ENCODE measurements around the gene PCSK1N. TPM values are rescaled to one million over a fixed set of nuclear protein-coding genes. Genes with fewer than 3 reads are reported as not detected.

PCSK1N gene
- total RNA-seq, 2 donors from 2014 or later, result 45.4 to 77.7 TPM

- no peak for DNase-seq (ENCODE audit: low spot score)
- Histone ChIP-seq H3K4me3 (no peak overlapping the region), H3K27ac (no peak overlapping the region), H3K9me3 (no peaks in the 10 kb centered on the region), H3K27me3 (replicated peaks; ENCODE audit: insufficient read depth) (no peaks in the 10 kb centered on the region), H3K4me1 (replicated peaks) (no peaks in the 10 kb centered on the region), H3K36me3 (no peaks in the 10 kb centered on the region)
- intact Hi-C loops (cut with DNase I), result no loop called here
- 55% methylated on average over 17 of the region's 17 CpGs for WGBS
- TF ChIP-seq POLR2AphosphoS5 (IDR thresholded peaks at IDR 0.05), result no peak
- no peak for TF ChIP-seq CTCF (IDR thresholded peaks at IDR 0.05)
- TF ChIP-seq POLR2A (IDR thresholded peaks at IDR 0.05), result no peak
Measured at GRCh38 chrX:48787505-48788443, 47.6 kb downstream of the PCSK1N start.

GRCh38 chrX:48786825-48787504 lies 48.4 kb downstream of the PCSK1N start:
- Histone ChIP-seq H3K36me3 (no peaks in the 10 kb centered on the region), H3K27ac (no peak overlapping the region), H3K27me3 (replicated peaks; ENCODE audit: insufficient read depth) (no peaks in the 10 kb centered on the region), H3K4me1 (replicated peaks) (no peaks in the 10 kb centered on the region), H3K4me3 (no peak overlapping the region), H3K9me3 (no peaks in the 10 kb centered on the region)
- DNase-seq (ENCODE audit: low spot score), result no peak
- intact Hi-C loops (cut with DNase I), result no loop called here
- 75% methylated on average over 6 of the region's 6 CpGs for WGBS
- TF ChIP-seq POLR2AphosphoS5 (IDR thresholded peaks at IDR 0.05), result no peak
- no peak for TF ChIP-seq POLR2A (IDR thresholded peaks at IDR 0.05)
- TF ChIP-seq CTCF (IDR thresholded peaks at IDR 0.05), result no peak

- Histone ChIP-seq H3K36me3 (no peaks in the 10 kb centered on the region), H3K27me3 (replicated peaks; ENCODE audit: insufficient read depth) (no peaks in the 10 kb centered on the region), H3K9me3 (no peaks in the 10 kb centered on the region), H3K4me3 (no peak within 1 kb of the TSS), H3K4me1 (replicated peaks) (no peaks in the 10 kb centered on the region), H3K27ac (no peak within 1 kb of the TSS)
- intact Hi-C loops (cut with DNase I), result no loop called here
- 67% methylated on average over 7 of the region's 7 CpGs for WGBS
- TF ChIP-seq POLR2AphosphoS5 (IDR thresholded peaks at IDR 0.05) (no peak), CTCF (IDR thresholded peaks at IDR 0.05) (no peak), POLR2A (IDR thresholded peaks at IDR 0.05) (no peak)
- no peak for DNase-seq (ENCODE audit: low spot score)
Measured at GRCh38 chrX:48786341-48786800, 49.0 kb downstream of the PCSK1N start, which contains the start of gene GATA1. Gene GATA1, plus strand, starts transcription at chrX:48786590. Its CDS starts 4,520 bp downstream, at chrX:48791110.

- Histone ChIP-seq H3K4me1 (replicated peaks) (no peaks in the 10 kb centered on the region), H3K27me3 (replicated peaks; ENCODE audit: insufficient read depth) (no peaks in the 10 kb centered on the region), H3K27ac (no peak overlapping the region), H3K4me3 (no peak overlapping the region), H3K9me3 (no peaks in the 10 kb centered on the region), H3K36me3 (no peaks in the 10 kb centered on the region)
- TF ChIP-seq POLR2AphosphoS5 (IDR thresholded peaks at IDR 0.05) (no peak), CTCF (IDR thresholded peaks at IDR 0.05) (no peak), POLR2A (IDR thresholded peaks at IDR 0.05) (no peak)
- DNase-seq (ENCODE audit: low spot score), result no peak
- intact Hi-C loops (cut with DNase I), result no loop called here
- 76% methylated on average over 8 of the region's 16 CpGs for WGBS
Measured at GRCh38 chrX:48785540-48786214, 49.7 kb downstream of the PCSK1N start.
